Body of pancreas (tissue), 4 donors: ENCODE measurements around the gene KIF27. TPM values are rescaled to one million over a fixed set of nuclear protein-coding genes. Genes with fewer than 3 reads are reported as not detected.

Experiments
- ATAC-seq: fragments of 150-250 bp; one replicate; pipeline ENCODE4 v1.9.1; 2016
- DNase-seq, 4 donors: peaks; one replicate each; pipeline ENCODE4 v3.0.0-alpha.2; 2019
- H3K27ac ChIP-seq, 4 donors: fragments of 200-600 bp; sonication (generic); 1 replicate in 3 of 4; 2 replicates in 1 of 4; pipeline versions ENCODE4 v1.5.1 to v1.6.1; 2016 to 2019; ENCODE audit warnings: mild to moderate bottlenecking in 1 of 4, mixed read lengths in 1 of 4, moderate library complexity in 1 of 4
- H3K27me3 ChIP-seq, 2 donors: fragments of 200-600 bp; sonication (generic); one replicate each; pipeline ENCODE4 v1.6.0; 2016; ENCODE audit warnings: mild to moderate bottlenecking in 1 of 2
- H3K36me3 ChIP-seq, 2 donors: fragments of 200-600 bp; sonication (generic); replicated peaks in 1 of 2; 2 replicates each; pipeline ENCODE4 v1.5.1; 2016; ENCODE audit warnings: low read depth in 2 of 2; ENCODE audit not compliant: insufficient read depth in 1 of 2
- H3K4me1 ChIP-seq: fragments of 200-600 bp; sonication (generic); one replicate; pipeline ENCODE4 v1.6.0; 2016
- H3K4me3 ChIP-seq, 2 donors: fragments of 200-600 bp; sonication (generic); 1 replicate in 1 of 2; 2 replicates in 1 of 2; pipeline ENCODE4 v1.5.1; 2016 to 2019
- H3K9me3 ChIP-seq, 3 donors: fragments of 200-600 bp; sonication (generic); 1 replicate in 2 of 3; 2 replicates in 1 of 3; pipeline ENCODE4 v1.5.1; 2016
- CTCF ChIP-seq, 7 experiments: fragments of 450-650 bp in 4 of 7; fragments of 200-600 bp in 3 of 7; sonication (generic) in 3 of 7; IDR thresholded peaks; one replicate each; pipeline ENCODE4 v1.5.1; 2016 to 2019; ENCODE audit warnings: antibody characterized with exemption in 7 of 7
- POLR2A ChIP-seq, 3 donors: fragments of 450-650 bp; IDR thresholded peaks; one replicate each; pipeline ENCODE4 v1.6.1; 2016; ENCODE audit warnings: antibody characterized with exemption in 3 of 3, mild to moderate bottlenecking in 2 of 3
- WGBS, 2 donors: methylation state at CpG; one replicate each; pipeline ENCODE4 v1.1.5; 2017; 5-methylcytosine and 5-hydroxymethylcytosine counted together
- intact Hi-C: fragments of 100-400 bp; cut with DNase I; formaldehyde crosslinking; loops from one replicate; pipeline ENCODE4 v1.15.1; 2023
- total RNA-seq, 2 donors: library from RNA; depleted of rRNA; stranded (reverse); fragments of >200 nt; gene quantifications; one replicate each; pipeline ENCODE4 v1.1.0, GENCODE V29; 2016

KIF27 gene
- total RNA-seq, 2 donors from 2014 or later: 6.0 to 6.6 TPM

GRCh38 chr9:83933790-83934189, 12.6 kb upstream of the KIF27 start:
- H3K27ac ChIP-seq: peak overlapping the region in 1 of 4 donors; percentile 56
- ATAC-seq: no peak

GRCh38 chr9:83932851-83933250, 11.6 kb upstream of the KIF27 start:
- Histone ChIP-seq H3K4me1 (peaks cover 13% of the 10 kb centered on the region), H3K36me3 (no peaks in the 10 kb centered on the region), H3K27ac (no peak overlapping the region), H3K9me3 (no peaks in the 10 kb centered on the region), H3K4me3 (no peak overlapping the region), H3K27me3 (no peaks in the 10 kb centered on the region)
- DNase-seq (no peak), ATAC-seq (no peak)
- intact Hi-C loops: no loop called here
- TF ChIP-seq POLR2A (IDR thresholded peaks at IDR 0.05) (no peak), CTCF (IDR thresholded peaks at IDR 0.05) (no peak)
- 81 to 88% methylated on average over 5 of the region's 5 CpGs for WGBS, 2 donors

More at GRCh38 chr9:83933790-83934189, 12.6 kb upstream of the KIF27 start:
- 71 to 78% methylated on average over 3 of the region's 3 CpGs for WGBS, 2 donors
- no peak for TF ChIP-seq CTCF (IDR thresholded peaks at IDR 0.05)
- no peak for TF ChIP-seq POLR2A (IDR thresholded peaks at IDR 0.05)
- intact Hi-C loops: no loop called here
- Histone ChIP-seq H3K27me3 (no peaks in the 10 kb centered on the region), H3K9me3 (no peaks in the 10 kb centered on the region), H3K36me3 (no peaks in the 10 kb centered on the region), H3K4me1 (peaks cover 13% of the 10 kb centered on the region), H3K4me3 (no peak overlapping the region)
- DNase-seq: peak in 1 of 4 donors; percentile 18

GRCh38 chr9:83932011-83932410, 10.8 kb upstream of the KIF27 start:
- Histone ChIP-seq H3K4me1 (peaks cover 13% of the 10 kb centered on the region), H3K27me3 (no peaks in the 10 kb centered on the region), H3K4me3 (no peak overlapping the region), H3K36me3 (no peaks in the 10 kb centered on the region), H3K27ac (no peak overlapping the region), H3K9me3 (no peaks in the 10 kb centered on the region)
- DNase-seq (no peak), ATAC-seq (no peak)
- TF ChIP-seq CTCF (IDR thresholded peaks at IDR 0.05) (no peak), POLR2A (IDR thresholded peaks at IDR 0.05) (no peak)
- intact Hi-C loops: no loop called here
- 69 to 86% methylated on average over 2 of the region's 2 CpGs for WGBS, 2 donors

- intact Hi-C loops: no loop called here
- H3K4me3 ChIP-seq: no peak overlapping the region
- DNase-seq (no peak), ATAC-seq (no peak)
- 85 to 89% methylated on average over 5 of the region's 5 CpGs for WGBS, 2 donors
- no peak overlapping the region for H3K27ac ChIP-seq
- H3K4me1 ChIP-seq: peaks cover 13% of the 10 kb centered on the region
- no peaks in the 10 kb centered on the region for H3K36me3 ChIP-seq
- H3K9me3 ChIP-seq: no peaks in the 10 kb centered on the region
- H3K27me3 ChIP-seq: no peaks in the 10 kb centered on the region
- TF ChIP-seq CTCF (IDR thresholded peaks at IDR 0.05) (no peak), POLR2A (IDR thresholded peaks at IDR 0.05) (no peak)
Measured at GRCh38 chr9:83930881-83931280, 9.6 kb upstream of the KIF27 start.

- Histone ChIP-seq H3K4me3 (no peak overlapping the region), H3K36me3 (no peaks in the 10 kb centered on the region), H3K9me3 (no peaks in the 10 kb centered on the region), H3K27me3 (no peaks in the 10 kb centered on the region), H3K27ac (no peak overlapping the region), H3K4me1 (no peaks in the 10 kb centered on the region)
- 95 to 100% methylated on average over 1 of the region's 1 CpG for WGBS, 2 donors
- no peak for TF ChIP-seq POLR2A (IDR thresholded peaks at IDR 0.05)
- TF ChIP-seq CTCF (IDR thresholded peaks at IDR 0.05): no peak
- ATAC-seq (no peak), DNase-seq (no peak)
- intact Hi-C loops: no loop called here
Measured at GRCh38 chr9:83927591-83927990, 6.4 kb upstream of the KIF27 start.
